T-helper 17 cell (primary cell): ENCODE results near the gene RHOBTB1. TPM values are rescaled to one million over a fixed set of nuclear protein-coding genes. Genes with fewer than 3 reads are reported as not detected.

Source experiments
- ATAC-seq: fragments of 150-1000 bp; cut with Tn5 transposase; 2 replicates; pipeline ENCODE4 v1.10.0; 2021; ENCODE audit warnings: mild to moderate bottlenecking, moderate library complexity
- DNase-seq, 3 donors: peaks; one replicate each; pipeline versions ENCODE4 v3.0.0 to v3.0.0-alpha.2; 2020 to 2021
- H3K9me3 ChIP-seq: one replicate; pipeline ENCODE4 v1.7.0; 2013; ENCODE audit warnings: low read length, mild to moderate bottlenecking; ENCODE audit not compliant: control insufficient read depth, poor library complexity, severe bottlenecking
- H3K27ac Mint-ChIP-seq: one replicate; pipeline ENCODE4 v1.8.0; 2022; ENCODE audit warnings: mild to moderate bottlenecking, moderate library complexity, mixed read lengths
- H3K27me3 Mint-ChIP-seq: one replicate; pipeline ENCODE4 v1.8.0; 2022; ENCODE audit warnings: mixed read lengths
- H3K36me3 Mint-ChIP-seq: one replicate; pipeline ENCODE4 v1.8.0; 2022; ENCODE audit warnings: low read depth, mixed read lengths
- H3K4me1 Mint-ChIP-seq: one replicate; pipeline ENCODE4 v1.8.0; 2022; ENCODE audit warnings: mild to moderate bottlenecking, mixed read lengths
- H3K4me3 Mint-ChIP-seq: one replicate; pipeline ENCODE4 v1.8.0; 2022; ENCODE audit warnings: mild to moderate bottlenecking, moderate library complexity, mixed read lengths
- total RNA-seq, 4 donors: library from RNA in 2 of 4; stranded (reverse) in 2 of 4; gene quantifications; one replicate each; pipeline ENCODE4 v1.2.3 and lab custom pipeline; 2022 to 2026

The RHOBTB1 gene
- total RNA-seq, 2 donors from 2014 or later = 0.37 to 10.8 TPM

- ATAC-seq = no peak
- H3K4me1 Mint-ChIP-seq = peaks cover 3% of the 10 kb centered on the region
- no peak for DNase-seq
- peaks cover 14% of the 10 kb centered on the region for H3K27me3 Mint-ChIP-seq
- H3K4me3 Mint-ChIP-seq = no peak overlapping the region
- H3K9me3 ChIP-seq = no peaks in the 10 kb centered on the region
- H3K36me3 Mint-ChIP-seq = no peaks in the 10 kb centered on the region
- no peak overlapping the region for H3K27ac Mint-ChIP-seq
Measured at GRCh38 chr10:60822809-60823208, 121.2 kb downstream of the RHOBTB1 start.

DNA sequence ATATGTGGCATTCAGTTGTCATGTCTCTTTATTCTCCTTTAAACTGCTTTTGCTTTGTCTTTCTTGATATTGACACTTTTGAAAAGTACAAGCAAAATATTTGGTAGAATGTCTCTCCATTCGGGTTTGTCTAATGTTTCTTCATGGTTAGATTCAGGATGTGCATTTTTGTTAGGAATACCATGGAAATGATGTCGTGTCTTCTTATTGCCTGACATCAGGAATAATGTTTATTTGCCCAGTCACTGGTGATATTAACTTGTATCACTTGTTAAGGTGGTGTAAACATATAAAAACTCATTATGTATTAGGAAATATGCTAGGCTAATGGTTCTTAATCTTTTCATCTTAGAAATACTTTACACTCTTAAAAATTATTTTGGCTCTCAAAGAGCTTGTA is 122.3 kb downstream of the RHOBTB1 start:
- no peak overlapping the region for H3K27ac Mint-ChIP-seq
- ATAC-seq = no peak

DNA sequence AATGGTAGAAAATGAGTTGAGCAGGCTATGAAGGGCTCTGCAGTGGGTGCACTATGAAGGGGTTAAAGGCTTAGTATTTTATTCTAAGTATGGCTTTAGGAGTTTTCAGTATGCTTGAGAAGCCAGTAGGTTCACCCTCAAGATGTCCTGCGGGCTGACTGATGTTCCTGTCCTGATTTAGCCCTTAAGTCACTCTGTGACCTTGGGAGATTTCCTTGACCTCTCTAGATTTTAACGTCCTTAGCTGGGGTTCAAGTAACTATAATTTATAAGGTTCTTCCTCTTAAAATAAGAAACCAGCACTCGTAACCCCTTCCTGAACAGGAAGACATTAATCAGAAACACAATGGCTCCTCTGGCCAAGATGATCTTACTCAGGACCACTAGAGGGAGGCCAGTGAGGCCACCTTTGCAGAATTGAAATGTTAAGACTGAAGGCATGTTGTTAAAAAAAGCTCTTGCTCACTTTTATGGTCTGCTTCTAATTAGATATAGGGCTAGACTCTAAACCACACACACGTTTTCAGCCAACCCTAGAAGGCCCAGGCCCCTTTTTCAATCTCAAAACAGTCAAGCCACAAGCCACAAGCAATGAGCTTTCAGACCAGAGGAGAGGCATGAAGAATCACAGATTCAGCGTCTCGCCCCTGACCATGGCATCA is 123.8 kb downstream of the RHOBTB1 start:
- Mint-ChIP-seq H3K36me3 (no peaks in the 10 kb centered on the region), H3K4me1 (peaks cover 6% of the 10 kb centered on the region), H3K4me3 (no peak overlapping the region), H3K27ac (no peak overlapping the region), H3K27me3 (peaks cover 2% of the 10 kb centered on the region)
- no peaks in the 10 kb centered on the region for H3K9me3 ChIP-seq
- DNase-seq (no peak), ATAC-seq (no peak)

More for the DNA sequence above, 122.3 kb downstream of the RHOBTB1 start:
- Mint-ChIP-seq H3K27me3 (peaks cover 12% of the 10 kb centered on the region), H3K4me1 (peaks cover 3% of the 10 kb centered on the region), H3K36me3 (no peaks in the 10 kb centered on the region), H3K4me3 (no peak overlapping the region)
- no peaks in the 10 kb centered on the region for H3K9me3 ChIP-seq
- DNase-seq = no peak

Other genes with a start within 250 kb of the RHOBTB1 start
- 1 to 10 TPM in 1 of 2 donors, under 1 TPM in 1; 0.67 to 1.4 TPM for gene CDK1, start 165.7 kb downstream of the RHOBTB1 start, total RNA-seq